ENCODE measurements around the gene TRIM8.

GRCh38 chr10:102617041-102617440 lies 27.2 kb upstream of the TRIM8 start:
- TF ChIP-seq, protein P1, sequence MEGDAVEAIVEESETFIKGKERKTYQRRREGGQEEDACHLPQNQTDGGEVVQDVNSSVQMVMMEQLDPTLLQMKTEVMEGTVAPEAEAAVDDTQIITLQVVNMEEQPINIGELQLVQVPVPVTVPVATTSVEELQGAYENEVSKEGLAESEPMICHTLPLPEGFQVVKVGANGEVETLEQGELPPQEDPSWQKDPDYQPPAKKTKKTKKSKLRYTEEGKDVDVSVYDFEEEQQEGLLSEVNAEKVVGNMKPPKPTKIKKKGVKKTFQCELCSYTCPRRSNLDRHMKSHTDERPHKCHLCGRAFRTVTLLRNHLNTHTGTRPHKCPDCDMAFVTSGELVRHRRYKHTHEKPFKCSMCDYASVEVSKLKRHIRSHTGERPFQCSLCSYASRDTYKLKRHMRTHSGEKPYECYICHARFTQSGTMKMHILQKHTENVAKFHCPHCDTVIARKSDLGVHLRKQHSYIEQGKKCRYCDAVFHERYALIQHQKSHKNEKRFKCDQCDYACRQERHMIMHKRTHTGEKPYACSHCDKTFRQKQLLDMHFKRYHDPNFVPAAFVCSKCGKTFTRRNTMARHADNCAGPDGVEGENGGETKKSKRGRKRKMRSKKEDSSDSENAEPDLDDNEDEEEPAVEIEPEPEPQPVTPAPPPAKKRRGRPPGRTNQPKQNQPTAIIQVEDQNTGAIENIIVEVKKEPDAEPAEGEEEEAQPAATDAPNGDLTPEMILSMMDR (IDR thresholded peaks at IDR 0.05), result no peak
- TF ChIP-seq EZH2 (IDR thresholded peaks at IDR 0.05; ENCODE audit: borderline replicate concordance, insufficient read depth, low read depth, low read length, poor library complexity, severe bottlenecking), result no peak
